Mammary epithelial cell (primary cell): ENCODE data around the gene COG2.

Experiments
- EZH2 ChIP-seq: IDR thresholded peaks from 2 replicates; pipeline ENCODE4 v1.6.1; 2012; ENCODE audit warnings: low read length, inconsistent platforms, borderline replicate concordance
- TF ChIP-seq, protein P1 (sequence below), 2 donors: IDR thresholded peaks in 1 of 2; conservative IDR thresholded peaks in 1 of 2; 2 replicates each; pipeline ENCODE4 v1.5.1; 2011 to 2012; ENCODE audit warnings: inconsistent platforms in 2 of 2, low read length in 2 of 2, mild to moderate bottlenecking in 2 of 2, control low read depth in 1 of 2, low read depth in 1 of 2; ENCODE audit not compliant: insufficient read depth in 1 of 2; ENCODE audit errors: extremely low read depth in 1 of 2

DNA sequence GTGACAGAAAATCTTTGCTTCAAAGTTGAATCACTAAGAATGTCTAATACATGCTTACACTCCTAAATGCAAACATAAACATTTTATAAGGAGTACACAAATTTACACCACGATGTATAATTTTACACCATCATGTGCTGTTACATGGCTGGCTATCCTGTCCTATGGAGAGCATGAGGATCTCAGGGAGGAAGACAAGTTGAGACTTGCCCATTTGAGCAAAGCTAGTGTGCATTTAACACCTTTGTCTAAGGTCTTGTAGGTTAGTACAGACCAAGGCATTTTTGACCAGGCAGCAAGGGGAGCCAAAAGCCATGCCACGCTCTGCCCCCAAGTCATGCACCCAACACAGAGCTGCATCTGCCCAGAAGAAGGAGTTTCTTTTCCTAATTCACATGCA is 14.5 kb upstream of the COG2 start:
- TF ChIP-seq, protein P1, sequence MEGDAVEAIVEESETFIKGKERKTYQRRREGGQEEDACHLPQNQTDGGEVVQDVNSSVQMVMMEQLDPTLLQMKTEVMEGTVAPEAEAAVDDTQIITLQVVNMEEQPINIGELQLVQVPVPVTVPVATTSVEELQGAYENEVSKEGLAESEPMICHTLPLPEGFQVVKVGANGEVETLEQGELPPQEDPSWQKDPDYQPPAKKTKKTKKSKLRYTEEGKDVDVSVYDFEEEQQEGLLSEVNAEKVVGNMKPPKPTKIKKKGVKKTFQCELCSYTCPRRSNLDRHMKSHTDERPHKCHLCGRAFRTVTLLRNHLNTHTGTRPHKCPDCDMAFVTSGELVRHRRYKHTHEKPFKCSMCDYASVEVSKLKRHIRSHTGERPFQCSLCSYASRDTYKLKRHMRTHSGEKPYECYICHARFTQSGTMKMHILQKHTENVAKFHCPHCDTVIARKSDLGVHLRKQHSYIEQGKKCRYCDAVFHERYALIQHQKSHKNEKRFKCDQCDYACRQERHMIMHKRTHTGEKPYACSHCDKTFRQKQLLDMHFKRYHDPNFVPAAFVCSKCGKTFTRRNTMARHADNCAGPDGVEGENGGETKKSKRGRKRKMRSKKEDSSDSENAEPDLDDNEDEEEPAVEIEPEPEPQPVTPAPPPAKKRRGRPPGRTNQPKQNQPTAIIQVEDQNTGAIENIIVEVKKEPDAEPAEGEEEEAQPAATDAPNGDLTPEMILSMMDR (conservative IDR thresholded peaks at IDR 0.05 in 1 of 2, IDR thresholded peaks at IDR 0.05 in 1 of 2; ENCODE audit: extremely low read depth in 1 of 2, insufficient read depth in 1 of 2, low read depth in 1 of 2, low read length in 2 of 2): no peak
- no peak for TF ChIP-seq EZH2
